ENCODE data around the gene LRRIQ4. TPM values are rescaled to one million over a fixed set of nuclear protein-coding genes. Genes with fewer than 3 reads are reported as not detected.

The LRRIQ4 gene
- total RNA-seq, 4 donors from 2014 or later = 0.13 TPM; not detected in 3

- ATAC-seq (no peak), DNase-seq (no peak)
- Histone ChIP-seq H3K9me3 (no peaks in the 10 kb centered on the region), H3K36me3 (no peaks in the 10 kb centered on the region), H3K27me3 (peaks cover 6 to 16% (median 6%) of the 10 kb centered on the region in 3 donors), H3K4me3 (no peak overlapping the region), H3K27ac (no peak overlapping the region), H3K4me1 (peaks cover 0 to 8% of the 10 kb centered on the region in 2 donors)
- TF ChIP-seq CTCF (IDR thresholded peaks at IDR 0.05 in 4 of 5, conservative IDR thresholded peaks at IDR 0.05 in 1 of 5) = no peak
- no peak for TF ChIP-seq POLR2A (IDR thresholded peaks at IDR 0.05)
- intact Hi-C loops (cut with DNase I; ENCODE audit: low total_unique reads) (no loop called here), in situ Hi-C loops (cut with MboI; ENCODE audit: low sequenced_read_pairs in 4 of 4) (no loop called here)
These were observed 5.6 kb downstream of the LRRIQ4 start for GRCh38 chr3:169818316-169818715.

GRCh38 chr3:169822091-169822490 is 9.4 kb downstream of the LRRIQ4 start:
- H3K4me3 ChIP-seq = no peak overlapping the region
- no peak for TF ChIP-seq CTCF (IDR thresholded peaks at IDR 0.05 in 4 of 5, conservative IDR thresholded peaks at IDR 0.05 in 1 of 5)
- no peak for TF ChIP-seq POLR2A (IDR thresholded peaks at IDR 0.05)
- H3K4me1 ChIP-seq = no peaks in the 10 kb centered on the region
- intact Hi-C loops (cut with DNase I; ENCODE audit: low total_unique reads) (no loop called here), in situ Hi-C loops (cut with MboI; ENCODE audit: low sequenced_read_pairs in 4 of 4) (no loop called here)
- no peaks in the 10 kb centered on the region for H3K36me3 ChIP-seq
- H3K27ac ChIP-seq = no peak overlapping the region
- H3K9me3 ChIP-seq = no peaks in the 10 kb centered on the region
- no peak for ATAC-seq
- peaks cover 3 to 6% (median 6%) of the 10 kb centered on the region in 3 donors for H3K27me3 ChIP-seq
- no peak for DNase-seq

- Histone ChIP-seq H3K9me3 (no peaks in the 10 kb centered on the region), H3K4me1 (no peaks in the 10 kb centered on the region), H3K27me3 (peaks cover 3 to 6% (median 6%) of the 10 kb centered on the region in 3 donors), H3K4me3 (no peak overlapping the region), H3K36me3 (no peaks in the 10 kb centered on the region), H3K27ac (no peak overlapping the region)
- in situ Hi-C loops (cut with MboI; ENCODE audit: low sequenced_read_pairs in 4 of 4) (no loop called here), intact Hi-C loops (cut with DNase I; ENCODE audit: low total_unique reads) (no loop called here)
- no peak for DNase-seq
- no peak for ATAC-seq
- no peak for TF ChIP-seq CTCF (IDR thresholded peaks at IDR 0.05 in 4 of 5, conservative IDR thresholded peaks at IDR 0.05 in 1 of 5)
- TF ChIP-seq POLR2A (IDR thresholded peaks at IDR 0.05) = no peak
These were observed 9.9 kb downstream of the LRRIQ4 start for GRCh38 chr3:169822540-169822939.

GRCh38 chr3:169822983-169823382 is 10.3 kb downstream of the LRRIQ4 start:
- TF ChIP-seq POLR2A (IDR thresholded peaks at IDR 0.05) (no peak), CTCF (IDR thresholded peaks at IDR 0.05 in 4 of 5, conservative IDR thresholded peaks at IDR 0.05 in 1 of 5) (no peak)
- Histone ChIP-seq H3K27me3 (peaks cover 3 to 6% (median 6%) of the 10 kb centered on the region in 3 donors), H3K4me3 (no peak overlapping the region), H3K36me3 (no peaks in the 10 kb centered on the region), H3K4me1 (no peaks in the 10 kb centered on the region), H3K27ac (no peak overlapping the region), H3K9me3 (no peaks in the 10 kb centered on the region)
- intact Hi-C loops (cut with DNase I; ENCODE audit: low total_unique reads) (no loop called here), in situ Hi-C loops (cut with MboI; ENCODE audit: low sequenced_read_pairs in 4 of 4) (no loop called here)
- ATAC-seq (no peak), DNase-seq (no peak)

- H3K9me3 ChIP-seq = no peaks in the 10 kb centered on the region
- no peak for DNase-seq
- peaks cover 3 to 6% (median 6%) of the 10 kb centered on the region in 3 donors for H3K27me3 ChIP-seq
- no peak overlapping the region for H3K4me3 ChIP-seq
- intact Hi-C loops (cut with DNase I; ENCODE audit: low total_unique reads) (no loop called here), in situ Hi-C loops (cut with MboI; ENCODE audit: low sequenced_read_pairs in 4 of 4) (no loop called here)
- TF ChIP-seq CTCF (IDR thresholded peaks at IDR 0.05 in 4 of 5, conservative IDR thresholded peaks at IDR 0.05 in 1 of 5) (no peak), POLR2A (IDR thresholded peaks at IDR 0.05) (no peak)
- H3K27ac ChIP-seq = no peak overlapping the region
- no peak for ATAC-seq
- H3K36me3 ChIP-seq = no peaks in the 10 kb centered on the region
- no peaks in the 10 kb centered on the region for H3K4me1 ChIP-seq
These were observed 12.6 kb downstream of the LRRIQ4 start for GRCh38 chr3:169825316-169825715.
